EH (cell line): ENCODE data around the gene KRTDAP.
A peak's percentile ranks its signal among the peaks of the same experiment; 100 is the strongest.

Experiments
- DNase-seq: peaks from one replicate; pipeline ENCODE4 v3.0.0-alpha.2; 2015; ENCODE audit warnings: low read depth

The KRTDAP gene

GRCh38 chr19:35512831-35513627, 22.8 kb upstream of the KRTDAP start:
- no peak for DNase-seq

DNA sequence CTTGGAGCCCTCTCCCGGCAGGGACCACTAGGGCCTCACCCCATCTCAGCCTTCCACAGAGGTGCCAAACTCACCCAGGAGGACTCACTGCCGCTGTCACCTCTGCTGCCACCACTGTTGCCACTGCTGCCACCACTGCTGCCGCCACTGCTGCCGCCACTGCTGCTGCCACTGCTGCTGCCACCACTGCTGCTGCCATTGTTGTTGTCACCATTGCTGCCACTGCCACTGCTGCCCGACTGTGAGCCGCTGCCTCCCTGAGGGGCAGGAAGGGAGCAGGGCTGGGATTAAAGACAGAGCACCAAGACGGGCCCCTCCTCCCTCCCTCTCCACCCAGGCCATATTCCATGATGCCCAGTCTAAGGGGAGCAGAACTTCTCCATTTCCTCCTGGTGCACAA, 21.1 kb upstream of the KRTDAP start:
- no peak for DNase-seq

DNA sequence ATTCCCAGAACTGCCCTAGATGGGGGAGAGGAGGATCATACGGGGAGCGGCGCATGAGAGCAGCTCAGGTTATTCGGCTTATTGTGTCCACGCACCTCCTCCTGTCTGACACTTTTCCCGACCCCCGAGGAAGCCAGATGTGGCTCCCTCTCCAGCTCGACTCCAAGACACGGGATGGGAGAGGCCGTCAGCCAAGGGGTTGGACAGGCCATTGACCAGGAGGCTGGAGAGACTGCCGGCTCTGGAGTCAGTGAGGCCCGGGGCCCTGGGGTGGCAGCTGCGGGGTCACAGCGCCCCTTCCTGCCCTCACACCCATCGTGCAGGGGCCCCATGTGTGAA, 20.3 kb upstream of the KRTDAP start:
- DNase-seq, result no peak

- peak; percentile 56 for DNase-seq
Measured at GRCh38 chr19:35509861-35510625, 19.8 kb upstream of the KRTDAP start.

DNA sequence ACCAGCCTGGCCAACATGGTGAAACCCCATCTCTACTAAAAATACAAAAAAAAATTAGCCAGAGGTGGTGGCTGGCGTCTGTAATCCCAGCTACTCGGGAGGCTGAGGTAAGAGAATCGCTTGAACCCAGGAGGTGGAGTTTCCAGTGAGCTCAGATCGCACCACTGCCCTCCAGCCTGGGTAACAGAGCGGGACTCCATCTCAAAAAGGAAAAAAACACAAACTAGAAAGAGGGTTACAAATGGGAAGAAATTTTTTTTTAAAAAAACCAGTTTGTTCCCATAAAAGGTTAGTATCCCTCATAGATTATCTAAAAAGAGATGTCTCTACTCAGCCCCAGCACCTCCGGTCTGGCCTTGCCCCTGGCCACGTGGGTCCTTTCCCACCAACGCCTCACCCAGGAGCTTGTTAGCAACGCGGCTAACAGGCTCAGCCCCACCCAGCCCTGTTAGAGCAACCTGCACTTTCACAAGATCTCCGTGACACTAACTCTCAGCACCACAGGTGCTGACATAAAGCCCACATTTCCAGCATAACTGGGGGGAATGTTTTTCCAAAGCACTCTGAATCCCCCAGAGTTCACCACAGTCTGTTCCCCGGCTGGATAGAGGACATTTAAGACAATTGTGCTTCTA, 18.9 kb upstream of the KRTDAP start:
- DNase-seq, result no peak

DNA sequence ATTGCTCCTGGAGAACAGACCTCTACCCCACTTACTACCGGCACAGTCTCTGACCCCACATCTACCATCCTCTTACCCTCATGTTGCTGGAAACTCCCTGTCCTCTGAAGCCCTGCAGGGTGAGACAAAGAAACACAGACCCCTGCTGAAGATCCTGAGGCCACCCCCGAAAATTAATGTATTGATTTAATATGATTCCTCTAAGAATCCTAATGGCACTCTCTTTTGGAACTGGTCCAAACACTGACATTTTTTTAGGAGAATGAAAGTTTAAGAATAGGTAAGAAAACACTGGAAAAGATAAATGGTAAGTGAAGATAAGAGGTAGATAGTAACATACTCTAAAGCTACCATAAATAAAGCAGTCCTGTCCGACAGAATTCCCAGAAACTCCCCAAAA, 17.9 kb upstream of the KRTDAP start:
- DNase-seq, result no peak

DNA sequence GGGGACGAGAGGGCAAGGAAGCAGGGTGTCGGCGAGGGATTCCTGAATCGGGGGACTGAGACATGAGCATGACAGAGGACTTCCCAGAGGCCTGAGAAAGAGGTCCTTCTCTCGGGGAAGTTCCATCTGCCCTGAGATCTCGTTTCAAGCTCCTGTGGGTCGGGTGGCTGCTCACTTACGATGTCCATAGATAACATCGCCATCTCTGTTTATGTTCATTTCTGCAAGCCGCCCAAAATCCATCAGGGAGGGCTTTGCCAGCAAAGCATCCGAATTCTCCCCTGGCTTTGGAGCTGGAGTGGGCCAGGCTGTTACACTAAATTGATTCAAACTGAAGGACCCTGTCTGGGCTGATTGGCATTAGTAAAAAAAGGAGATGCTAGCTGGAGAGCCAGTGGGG, 17.3 kb upstream of the KRTDAP start:
- no peak for DNase-seq

- no peak for DNase-seq
Measured at GRCh38 chr19:35506011-35506410, 15.7 kb upstream of the KRTDAP start.

GRCh38 chr19:35502751-35503150, 12.5 kb upstream of the KRTDAP start:
- no peak for DNase-seq

GRCh38 chr19:35501684-35502083, 11.4 kb upstream of the KRTDAP start:
- peak; percentile 32 for DNase-seq

DNA sequence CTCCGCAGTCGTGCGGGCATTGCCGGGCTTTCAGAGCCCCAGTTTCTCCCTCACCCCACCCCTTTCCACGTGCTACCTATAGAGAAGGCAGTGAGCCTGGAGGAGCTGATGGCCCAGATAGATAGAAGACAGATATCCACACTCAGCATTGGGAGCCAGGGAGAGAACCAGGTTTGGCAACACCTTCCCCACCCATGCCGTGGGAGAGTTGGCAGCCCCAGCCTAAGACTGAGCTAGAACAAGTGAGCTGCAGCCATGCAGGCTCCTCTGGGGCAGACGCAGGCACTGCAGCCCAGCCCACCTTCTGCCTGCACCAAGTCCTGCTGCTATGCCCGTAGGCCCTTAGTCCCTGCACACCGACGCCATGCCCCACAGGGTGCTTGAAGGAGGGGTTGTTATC, 10.3 kb upstream of the KRTDAP start:
- no peak for DNase-seq

DNA sequence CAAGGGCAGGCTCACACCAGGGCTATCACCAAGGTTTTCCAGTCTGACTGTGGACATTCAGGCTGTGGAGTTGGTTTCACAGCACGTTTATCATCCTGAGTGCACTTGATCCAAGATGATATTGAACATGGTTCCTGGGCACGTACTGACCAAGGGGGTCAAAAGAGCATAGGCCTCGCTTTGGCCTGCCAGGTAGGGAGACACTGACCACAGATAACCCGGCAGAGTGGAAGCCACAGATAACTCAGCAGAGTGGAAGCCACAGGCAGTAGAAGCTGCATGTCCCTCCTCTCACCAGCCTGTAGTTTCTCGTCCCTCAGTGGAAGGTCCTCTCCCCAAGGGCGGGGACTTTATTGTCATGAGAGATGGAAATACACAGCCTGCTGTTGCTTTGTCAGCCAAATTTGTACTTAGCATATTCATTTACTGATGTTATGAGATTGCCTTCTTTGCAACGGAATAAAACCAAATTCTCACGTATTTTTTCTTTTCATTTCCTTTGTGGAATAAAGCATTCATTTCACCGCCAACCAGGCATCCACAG, 8.8 kb upstream of the KRTDAP start:
- no peak for DNase-seq

DNA sequence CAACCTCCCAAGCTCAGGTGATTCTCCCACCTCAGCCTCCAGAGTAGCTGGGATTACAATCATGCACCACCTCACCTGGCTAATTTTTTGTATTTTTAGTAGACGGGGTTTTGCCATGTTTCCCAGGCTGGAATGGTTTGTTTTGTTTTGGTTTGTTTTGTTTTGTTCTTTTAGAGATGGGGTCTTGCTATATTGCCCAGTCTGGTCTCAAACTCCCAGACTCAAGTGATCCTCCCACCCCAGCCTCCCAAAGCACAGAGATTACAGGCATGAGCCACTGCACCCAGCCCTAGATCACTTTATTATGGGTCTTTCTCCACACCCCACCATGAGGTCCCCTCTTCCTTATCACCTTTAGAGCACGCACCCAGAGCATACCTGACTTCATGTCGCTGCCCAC, 8.0 kb upstream of the KRTDAP start:
- DNase-seq, result no peak

- no peak for DNase-seq
Measured at GRCh38 chr19:35497406-35497805, 7.1 kb upstream of the KRTDAP start.

DNA sequence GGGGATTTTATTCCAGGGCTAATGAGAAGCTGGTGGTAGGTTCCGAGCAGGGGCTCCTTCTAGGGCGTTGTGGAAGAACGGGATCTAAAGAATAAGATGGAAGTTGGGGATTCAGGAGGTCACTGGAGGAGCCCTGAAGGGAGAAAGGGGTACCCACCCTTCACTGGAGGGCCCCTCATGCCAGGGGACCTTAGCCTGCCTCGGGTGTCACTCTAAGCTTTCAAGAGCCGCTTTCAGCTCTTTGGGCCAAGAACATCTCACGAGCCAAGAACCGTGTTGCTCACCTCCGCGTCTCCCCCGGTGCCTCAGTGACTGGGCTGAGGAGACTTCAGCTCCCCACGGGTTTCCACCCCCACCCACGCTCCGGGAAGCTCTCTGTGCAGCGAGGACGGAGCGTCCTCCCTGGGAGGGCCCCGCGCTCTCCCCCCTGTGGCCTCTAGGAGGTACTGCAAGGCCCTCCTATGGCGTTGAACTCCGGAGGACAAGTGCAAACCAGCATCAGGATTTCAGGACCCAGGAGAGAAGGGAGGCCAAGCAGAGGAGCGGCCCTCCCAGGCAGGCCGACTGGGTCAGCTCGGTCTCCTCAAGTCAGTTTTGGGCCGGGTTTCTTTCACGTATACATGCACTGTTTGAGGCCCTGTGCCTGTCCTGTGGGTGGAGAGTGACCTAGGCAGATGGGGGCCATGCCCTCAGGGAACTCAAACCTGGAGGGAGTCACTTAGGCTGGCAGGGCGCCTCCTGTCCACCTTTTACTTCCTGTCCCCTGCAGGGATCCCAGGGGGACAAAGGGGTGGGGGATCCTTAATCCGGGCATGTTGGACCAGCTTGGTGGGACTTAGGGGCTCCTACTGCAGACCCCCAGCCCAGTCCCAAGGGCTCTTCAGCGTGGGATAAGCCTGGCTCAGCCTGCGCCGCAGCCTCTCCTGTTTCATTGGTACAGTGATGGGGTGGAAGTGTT, 5.1 kb upstream of the KRTDAP start:
- DNase-seq, result peak; percentile 68

DNA sequence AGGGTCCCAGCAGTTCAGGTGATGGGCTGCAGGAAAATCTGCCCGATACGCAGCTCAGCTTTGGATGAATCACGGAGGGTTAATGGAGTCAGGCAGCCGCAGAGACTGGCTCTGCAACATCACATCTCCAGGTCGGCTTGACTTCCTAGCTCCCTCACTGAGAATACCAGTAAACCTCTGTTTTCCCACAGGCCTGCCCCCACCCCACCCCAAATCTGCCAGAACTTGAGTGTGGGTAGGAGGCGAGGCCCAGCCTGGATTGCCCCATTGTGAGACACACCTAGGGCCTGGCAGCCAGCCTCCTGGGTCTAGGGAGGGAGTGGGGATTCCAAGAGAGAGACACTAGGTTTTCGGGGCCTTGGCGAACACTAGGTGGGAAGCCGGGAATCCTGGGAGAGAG, 3.7 kb upstream of the KRTDAP start:
- DNase-seq, result no peak

DNA sequence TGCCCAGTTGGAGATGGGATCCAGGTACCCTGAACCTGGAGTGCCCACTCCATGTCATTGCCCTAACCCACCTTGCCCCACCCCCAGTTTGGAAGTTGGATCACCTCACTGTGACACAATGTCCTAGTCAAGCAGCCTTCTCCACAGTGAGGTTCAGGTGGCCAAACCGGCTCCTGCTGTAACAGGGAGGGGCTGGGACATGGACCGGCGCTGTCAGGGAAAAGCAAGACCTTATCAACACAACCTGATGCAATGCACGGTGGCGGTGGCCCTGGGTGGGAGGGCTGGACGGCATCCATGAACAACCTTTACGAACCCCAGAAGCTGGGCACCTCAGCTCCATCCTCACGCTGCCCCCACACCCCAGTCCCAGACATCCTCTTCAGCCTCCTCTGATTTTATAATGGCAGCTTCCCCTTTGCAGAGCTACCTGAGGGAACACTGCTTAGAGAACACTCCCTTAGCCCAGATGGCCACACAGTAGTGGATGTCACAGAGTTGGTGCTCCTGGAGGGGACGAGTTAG, 1.6 kb upstream of the KRTDAP start:
- DNase-seq, result no peak

DNA sequence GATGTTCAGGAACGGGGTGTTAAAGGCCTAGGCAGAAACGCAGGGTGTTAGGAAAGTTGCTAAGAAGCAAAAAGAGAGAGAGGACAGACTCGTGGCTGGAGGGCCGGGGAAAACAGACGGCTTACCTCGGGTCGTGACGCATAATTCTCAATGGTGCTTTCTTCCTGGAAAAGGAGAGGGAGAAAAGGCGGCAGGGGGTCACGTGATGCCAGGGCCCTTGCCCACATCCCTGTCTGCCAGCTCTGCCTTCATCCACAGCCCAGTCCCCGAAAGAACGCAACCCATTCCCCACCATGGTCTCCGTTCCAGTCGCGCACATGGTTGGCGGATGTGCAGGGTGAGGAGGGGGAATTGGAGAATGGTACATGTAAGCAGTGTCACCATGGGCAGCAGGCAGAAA, 1.6 kb downstream of the KRTDAP start:
- DNase-seq, result no peak

DNA sequence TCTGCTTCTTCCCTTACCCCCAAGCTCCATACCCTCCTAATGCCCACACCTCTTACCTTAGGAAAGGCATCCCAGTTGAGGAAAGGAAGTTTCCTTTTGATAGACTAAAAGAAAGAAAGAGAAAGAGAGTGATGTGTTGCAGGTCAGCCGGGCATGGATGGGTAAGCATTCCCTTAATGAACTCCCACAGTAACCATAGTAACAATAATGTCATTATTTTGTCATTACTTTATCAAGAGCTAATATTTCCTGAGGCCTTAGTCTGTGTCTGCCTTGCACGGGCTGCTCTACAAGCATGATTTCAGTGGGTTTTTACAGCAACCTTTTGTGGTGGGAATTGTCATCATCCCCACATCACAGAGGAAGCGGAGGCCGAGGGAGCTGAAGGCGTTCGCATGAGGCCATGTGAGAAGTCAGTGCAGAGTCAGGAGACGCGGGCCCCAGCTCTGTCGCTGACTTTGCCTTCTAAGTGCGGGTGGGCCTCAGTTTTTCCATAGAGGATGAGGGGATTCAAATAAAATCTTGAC, 2.5 kb downstream of the KRTDAP start:
- no peak for DNase-seq

DNA sequence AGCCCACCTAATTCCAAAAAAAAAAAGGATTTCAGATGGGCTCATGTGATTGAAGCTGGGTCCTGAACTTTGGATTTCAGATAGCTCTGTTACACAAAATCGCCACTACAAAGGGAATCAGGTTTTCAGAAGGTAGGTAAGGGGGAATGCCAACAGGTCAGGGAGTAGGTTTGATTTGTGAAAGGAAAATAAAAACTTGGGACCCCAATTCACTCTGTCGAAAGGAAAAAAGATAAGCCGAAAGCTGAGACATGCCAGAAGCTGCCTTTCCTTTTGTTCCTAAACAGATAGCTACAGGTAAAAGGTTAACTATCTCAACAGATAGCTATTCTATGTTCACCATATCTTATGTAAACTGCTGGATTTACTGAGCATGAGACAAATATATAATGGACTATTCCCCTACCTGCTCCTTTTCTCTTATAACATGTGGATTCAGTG, 4.0 kb downstream of the KRTDAP start:
- DNase-seq, result no peak
